ENCODE results near the gene SORCS3.

Gene SORCS3

DNA sequence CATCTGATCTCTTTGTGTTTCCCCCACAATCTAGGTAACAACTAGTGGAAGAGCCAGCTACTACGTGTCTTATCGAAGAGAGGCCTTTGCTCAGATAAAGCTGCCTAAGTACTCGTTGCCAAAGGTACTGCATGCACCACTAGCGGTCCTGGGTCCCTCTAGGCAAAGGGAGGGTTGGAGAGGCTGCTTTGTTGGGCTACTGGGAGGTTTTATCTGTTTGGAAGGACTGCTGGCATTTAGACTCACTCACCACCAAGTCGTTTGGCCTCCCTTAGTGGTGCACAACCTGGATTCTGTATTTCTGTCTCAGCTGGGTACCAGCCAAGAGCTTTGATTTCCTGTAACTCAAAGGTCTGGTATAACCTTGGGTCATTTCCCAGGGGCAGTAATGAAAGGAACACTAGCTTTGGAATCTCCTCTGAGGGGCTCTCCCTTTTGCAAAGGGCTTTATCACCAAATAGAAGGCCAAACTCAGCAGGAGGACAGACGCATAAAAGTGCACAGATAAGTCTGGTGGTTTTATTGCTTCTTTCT lies 498.3 kb downstream of the SORCS3 start:
- no peak for DNase-seq

DNA sequence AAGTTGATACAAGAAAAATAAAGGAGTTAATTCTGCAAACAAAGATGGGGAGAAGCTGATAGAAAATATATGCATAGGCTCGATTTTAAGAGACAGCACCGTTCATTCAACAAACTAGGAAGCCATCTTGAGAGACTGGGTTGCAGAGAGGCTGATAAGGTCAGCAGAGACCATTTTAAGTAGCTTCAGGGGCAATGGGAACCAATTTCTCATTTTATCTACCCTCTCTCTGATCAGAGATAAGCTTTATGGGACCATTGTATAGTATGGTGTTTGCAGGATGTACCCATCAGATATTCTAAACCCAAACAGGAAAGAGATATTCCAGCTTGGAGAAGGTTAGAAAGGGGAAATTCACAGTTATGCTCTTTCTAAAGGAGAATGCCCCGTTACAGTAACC lies 499.5 kb downstream of the SORCS3 start:
- no peak for DNase-seq

DNA sequence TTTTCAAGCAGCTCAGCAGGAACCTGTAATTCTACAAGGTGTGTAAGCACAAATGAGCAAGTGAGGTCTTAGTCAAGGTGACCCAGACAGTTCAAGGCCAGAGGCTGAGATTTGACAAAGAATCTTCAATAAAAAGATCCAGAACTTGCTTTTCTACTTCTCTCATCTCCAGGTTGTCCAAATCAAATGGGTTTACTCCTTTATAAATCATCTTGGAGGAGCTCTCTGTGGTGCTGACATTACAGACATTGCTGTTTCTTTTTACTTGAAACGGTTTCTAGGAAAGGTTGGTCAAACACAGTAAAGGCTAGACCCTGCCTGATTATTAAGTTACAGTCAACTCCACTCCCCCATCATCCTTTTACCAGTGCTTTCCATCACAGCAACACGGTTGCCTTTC lies 504.6 kb downstream of the SORCS3 start:
- no peak for DNase-seq

DNA sequence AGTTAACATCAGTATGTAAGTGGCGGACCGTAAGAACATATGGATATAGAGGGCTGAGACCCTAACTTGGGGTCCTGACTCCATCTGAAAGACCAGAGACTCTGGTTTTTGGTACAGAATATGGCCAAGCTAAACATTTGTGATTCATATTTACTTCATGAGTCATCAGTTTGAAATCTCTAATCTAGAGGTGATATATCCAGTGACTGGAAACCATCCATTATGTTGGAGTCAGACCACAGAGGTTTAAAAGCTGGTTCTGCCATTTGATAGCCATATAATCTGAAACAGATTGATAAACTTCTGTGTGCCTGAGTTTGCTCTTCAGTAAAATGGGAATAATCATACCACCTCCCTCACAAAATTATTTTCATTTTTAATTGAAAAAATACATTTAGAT lies 505.3 kb downstream of the SORCS3 start:
- DNase-seq: no peak

DNA sequence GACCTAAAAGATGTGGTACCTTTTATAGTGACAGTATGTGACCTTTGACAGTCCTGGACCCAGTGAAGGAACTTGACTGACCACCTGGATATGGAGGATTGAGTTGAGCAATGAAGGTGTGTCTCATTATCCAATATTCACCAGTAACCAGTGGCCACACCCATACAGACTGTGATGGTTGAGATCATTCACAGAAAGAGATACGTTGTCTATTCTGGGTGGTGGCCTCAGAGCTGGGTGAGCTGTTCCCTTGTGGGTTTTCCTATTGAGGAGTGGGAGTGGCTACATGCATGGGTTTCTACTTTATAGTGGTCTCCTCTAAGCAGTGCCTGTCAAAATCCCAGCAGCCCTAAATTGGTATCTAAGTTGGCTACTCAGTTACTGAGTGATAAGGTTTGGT lies 507.4 kb downstream of the SORCS3 start:
- DNase-seq: no peak

DNA sequence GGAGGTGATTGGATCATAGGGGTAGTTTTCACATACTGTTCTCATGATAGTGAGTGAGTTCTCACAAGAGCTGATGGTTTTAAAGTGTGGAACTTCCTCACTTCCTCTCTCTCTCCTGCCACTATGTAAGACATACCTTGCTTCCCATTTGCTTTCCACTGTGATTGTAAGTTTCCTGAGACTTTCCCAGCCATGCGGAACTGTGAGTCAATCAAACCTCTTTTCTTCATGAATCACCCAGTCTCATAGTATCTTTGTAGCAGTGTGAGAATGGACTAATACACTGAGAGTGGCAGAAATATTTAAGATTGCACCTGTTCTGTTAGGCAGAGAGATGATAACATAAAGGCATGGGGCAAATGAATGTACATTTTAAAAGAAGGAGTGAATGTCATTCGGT lies 507.8 kb downstream of the SORCS3 start:
- no peak for DNase-seq

DNA sequence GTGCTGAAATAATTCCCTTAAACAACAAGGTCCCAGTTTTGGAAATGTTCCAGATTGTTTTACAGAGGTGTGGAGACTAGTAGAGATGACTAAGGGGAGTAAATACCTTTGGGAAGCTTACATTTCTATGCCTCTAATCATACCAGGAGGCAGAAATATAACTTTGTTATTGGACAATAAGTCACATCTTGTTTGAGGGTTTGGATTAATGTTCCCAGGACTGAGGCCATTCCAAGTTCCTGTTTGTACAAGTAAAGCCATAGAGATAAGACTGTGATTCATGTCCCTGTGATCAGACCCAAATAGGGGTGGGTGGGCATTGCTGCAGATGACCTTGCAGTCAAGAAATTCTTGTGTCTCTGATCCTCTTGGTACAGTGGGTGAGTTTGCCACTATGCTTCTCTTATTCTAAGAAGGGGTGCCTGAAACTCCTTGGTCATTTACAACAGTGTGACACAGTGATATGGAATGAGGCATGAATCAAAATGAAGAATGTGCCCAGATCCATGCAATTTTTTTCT lies 508.3 kb downstream of the SORCS3 start:
- DNase-seq: no peak

DNA sequence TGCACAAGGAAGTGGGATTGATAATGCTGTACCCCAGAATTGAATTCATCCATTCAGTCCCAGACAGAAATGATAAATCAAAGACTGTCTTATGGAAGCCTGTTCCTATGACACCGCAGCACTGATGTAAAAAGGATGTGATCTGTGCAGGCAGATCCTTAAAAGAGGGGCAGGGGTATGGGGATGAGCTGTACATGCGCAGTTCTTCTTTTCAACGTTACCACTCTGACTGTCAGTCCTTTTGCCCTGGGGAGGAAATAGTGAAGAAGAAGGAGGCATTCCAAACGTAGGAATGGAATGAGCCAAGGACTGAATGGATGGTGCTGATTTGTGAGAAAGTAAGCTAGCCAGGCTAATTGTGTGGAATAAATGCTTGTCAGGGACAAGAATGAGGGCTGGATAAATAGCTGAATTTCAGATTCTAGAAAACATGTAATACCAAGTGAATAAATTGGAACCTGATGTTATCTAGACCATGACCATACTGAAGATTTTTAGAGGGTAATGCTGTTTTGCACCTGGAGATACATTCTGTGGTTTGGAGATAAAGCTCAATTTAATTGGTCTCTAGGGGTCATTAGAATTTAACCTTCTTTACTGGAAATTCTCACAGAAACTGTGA lies 509.3 kb downstream of the SORCS3 start:
- no peak for DNase-seq

DNA sequence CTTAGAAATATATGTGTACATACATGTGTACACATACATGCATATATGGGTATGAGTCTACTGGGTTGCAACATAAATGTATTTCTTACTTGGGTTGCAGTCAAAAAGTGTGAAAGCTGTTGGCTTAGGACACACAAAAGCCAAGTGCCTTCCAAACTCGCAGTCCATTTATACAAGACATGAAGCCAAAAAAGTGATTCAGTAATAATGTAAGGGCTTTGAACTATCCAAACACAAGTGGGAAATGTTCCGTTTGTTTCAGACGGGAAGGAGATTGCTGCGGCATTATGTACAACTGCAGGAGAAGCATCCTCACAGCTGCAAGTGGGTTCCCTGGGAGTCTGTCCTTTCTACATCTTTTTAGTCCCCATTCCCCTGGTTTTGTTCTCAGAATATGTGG lies 513.6 kb downstream of the SORCS3 start:
- DNase-seq: no peak

DNA sequence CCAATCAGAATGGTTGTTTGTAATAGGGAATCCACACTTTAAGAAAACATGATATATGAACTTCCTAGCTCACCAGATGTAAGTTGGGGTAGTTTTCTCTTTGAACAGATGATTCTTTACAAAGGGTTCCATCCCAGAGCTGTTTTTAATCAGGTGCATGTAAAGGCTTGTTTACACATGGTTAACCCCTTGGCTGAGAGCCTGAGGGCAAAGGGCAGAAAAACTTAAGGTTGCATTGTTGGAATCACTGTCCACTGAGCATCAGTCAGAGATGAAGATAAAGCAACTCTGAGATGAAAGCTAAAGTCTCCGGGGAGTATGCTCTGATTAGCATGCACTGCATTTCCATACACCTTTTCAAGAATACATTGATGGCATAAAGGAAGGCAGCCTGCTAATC lies 518.2 kb downstream of the SORCS3 start:
- DNase-seq: no peak

DNA sequence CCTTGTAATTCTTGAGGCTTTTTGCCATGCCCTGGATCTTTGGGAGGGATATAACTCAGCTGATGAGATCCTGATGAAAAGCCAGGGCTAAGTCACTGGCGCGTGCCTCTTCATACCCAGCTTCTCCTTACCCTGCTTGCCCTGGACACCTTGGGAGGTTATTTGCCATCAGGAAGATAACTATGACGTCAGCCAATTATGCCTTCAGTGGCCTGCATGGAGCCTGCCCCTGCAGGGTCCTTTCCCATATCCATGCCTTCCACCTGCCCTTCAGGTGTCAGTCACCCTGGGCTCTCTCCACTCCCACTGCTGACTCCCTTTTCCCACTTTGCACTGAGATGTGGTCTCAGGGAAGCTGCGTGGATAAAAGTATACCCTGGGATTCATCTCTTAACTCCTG lies 520.1 kb downstream of the SORCS3 start:
- DNase-seq: no peak

DNA sequence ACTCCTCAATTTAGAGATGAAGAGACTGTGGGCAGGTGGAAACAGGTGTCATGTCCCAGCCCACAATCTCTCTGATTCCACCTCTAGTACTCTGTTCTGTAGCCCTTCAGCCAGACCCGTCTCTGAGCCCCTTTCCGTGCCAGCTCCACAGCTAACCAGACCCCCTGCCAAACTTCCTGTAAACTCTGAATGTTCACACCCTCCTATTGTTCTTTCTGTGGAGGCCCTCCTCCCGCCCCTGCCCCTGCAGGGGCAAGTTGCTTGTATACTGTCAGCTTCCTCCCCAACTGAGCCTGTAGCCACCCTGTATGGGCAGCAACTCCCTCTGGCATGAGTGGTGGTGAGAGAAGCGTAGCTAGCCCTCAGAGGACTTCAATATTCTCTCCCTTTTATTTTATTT lies 520.7 kb downstream of the SORCS3 start:
- no peak for DNase-seq

DNA sequence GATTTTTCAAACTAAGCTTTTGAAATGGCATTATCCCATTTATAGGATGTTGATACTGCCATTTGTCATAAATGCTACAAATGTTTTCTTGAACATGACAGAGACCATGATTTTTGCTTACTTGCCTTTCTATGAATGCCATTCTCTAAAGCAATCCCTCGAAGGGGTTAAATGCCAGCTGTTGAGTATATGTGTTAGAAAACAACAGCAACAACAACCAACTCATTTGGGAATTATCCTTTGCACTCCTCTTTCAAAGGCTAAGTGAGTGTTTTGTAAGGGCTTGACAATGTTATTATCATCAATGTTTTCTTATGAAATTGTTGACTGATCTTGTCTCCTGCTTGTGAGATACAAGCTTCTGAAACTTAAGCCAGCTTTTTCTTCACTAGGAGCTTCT lies 529.4 kb downstream of the SORCS3 start:
- no peak for DNase-seq

DNA sequence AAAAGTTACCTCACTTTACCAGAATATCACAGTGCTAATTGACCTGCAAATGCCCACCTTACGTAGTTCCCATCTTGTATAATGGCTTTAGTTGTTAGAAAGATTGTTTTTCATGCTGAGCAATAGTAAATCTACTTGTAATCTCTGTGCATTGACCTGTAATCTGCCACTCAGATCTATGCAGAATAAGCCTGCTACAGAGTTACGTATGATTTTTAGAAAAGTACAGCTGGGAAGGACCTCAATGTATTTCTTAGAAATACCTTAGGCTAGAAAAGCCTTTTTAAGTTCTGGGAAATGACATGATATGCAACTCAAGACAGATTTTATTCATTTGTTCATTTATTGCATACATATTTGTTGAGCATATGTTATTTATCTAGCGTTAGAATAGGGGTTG lies 530.9 kb downstream of the SORCS3 start:
- no peak for DNase-seq

DNA sequence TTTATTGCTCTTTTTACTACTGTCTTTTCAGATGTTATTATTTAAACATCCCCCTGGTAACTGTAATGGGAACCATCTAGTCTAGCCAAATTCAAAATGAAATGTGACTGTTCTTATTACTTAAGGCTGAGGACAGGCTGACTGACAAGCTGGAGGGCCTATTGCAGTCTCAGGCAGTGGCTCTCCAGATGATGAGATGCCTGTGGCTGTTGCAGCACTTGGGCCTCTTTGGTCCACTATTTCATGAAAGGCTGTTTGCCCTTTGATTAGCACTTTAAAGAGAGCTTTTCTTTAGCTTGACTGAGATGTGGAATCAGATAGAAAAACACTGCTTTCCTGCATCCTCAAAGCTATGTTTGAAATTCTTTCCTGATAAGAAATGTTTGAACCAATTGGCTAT lies 540.5 kb downstream of the SORCS3 start:
- no peak for DNase-seq

DNA sequence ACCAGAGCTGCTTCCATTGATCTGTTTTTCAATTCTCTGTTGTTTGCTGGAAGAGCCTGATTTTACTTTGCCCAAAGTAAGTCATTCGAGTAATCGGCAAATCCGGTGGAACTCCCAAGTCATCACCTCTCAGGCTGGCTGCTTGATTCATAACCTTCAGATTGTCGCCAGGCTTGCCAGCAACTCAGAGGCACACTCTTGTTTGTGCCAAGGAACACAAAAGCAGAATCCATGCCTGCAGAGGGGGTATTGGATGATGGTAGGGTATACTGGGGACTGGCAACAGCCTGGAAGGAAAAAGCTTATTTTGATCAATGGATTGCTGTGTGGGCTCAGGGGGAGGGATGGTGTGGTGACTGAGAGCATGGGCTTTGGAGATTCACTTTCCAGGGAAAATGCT lies 542.4 kb downstream of the SORCS3 start:
- DNase-seq: no peak

DNA sequence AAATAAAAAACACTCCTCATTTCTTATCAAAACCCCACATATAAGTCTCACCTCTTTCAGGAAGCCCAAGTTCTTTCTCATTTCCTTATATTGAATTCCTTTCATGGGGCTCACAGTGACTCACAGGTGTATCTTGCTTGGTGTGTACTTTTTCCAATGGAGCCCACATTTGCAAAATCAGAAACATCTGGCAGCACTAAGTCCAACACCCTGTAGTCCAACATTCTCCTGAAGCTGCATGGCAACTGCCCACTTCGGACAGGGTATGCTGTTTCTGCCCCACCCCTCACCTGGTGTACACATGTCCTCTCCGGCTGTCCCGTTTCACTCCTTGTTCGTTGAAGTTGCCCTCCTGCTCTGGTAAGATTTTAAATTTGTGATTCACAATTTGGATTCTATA lies 544.1 kb downstream of the SORCS3 start:
- DNase-seq: no peak

DNA sequence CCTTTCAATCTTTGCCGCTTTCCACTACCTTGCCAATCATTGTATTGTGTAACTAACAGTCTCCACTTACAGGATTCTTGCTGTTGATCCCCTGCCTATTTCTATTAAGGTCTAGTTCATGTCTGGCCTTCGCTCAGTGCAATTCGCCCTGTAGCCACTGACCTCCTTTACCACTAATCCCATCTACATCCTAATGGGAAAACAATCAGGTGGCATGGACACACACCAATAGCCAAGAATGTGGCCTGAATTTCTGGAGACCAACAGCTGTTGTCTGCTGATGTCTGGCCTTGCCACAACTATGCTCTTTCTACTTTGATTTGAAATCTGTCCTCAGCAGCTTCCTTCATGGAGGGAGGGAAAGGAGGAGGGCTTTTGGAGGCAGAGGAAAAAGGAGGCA lies 546.2 kb downstream of the SORCS3 start:
- DNase-seq: no peak

DNA sequence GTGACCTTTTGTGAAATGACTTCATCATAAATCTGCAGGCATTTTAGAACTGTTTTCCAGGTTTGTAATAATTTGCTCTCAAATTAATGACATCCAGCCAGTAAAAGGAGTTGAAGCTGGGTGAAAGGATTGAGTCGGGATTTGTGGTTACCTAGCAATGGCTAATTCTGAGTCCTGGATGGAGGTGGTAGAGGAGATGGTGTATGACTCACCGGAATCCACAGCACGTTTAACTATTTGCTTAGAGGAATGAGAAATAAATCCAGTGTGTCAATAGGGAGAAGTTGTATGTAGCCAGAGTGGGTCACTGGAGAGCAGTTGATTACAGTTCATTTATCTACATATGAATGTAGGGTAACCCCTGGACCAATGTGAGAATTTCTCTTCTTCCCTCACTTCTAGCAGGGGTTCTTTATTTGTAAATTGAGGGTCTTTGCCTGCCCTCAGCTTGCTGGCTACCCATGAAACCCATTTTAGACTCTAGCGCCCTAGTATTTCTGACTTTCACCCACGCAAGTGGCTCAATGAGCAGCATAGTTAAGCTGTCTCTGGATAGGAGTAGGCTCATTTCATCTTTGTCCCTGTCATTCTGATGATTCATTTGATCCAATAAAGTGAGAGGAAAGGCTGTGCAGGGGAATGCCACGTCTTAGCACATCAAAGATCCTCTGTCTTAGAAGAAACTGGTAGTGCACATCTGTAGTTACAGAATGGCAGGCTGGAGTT lies 547.8 kb downstream of the SORCS3 start:
- DNase-seq: no peak

DNA sequence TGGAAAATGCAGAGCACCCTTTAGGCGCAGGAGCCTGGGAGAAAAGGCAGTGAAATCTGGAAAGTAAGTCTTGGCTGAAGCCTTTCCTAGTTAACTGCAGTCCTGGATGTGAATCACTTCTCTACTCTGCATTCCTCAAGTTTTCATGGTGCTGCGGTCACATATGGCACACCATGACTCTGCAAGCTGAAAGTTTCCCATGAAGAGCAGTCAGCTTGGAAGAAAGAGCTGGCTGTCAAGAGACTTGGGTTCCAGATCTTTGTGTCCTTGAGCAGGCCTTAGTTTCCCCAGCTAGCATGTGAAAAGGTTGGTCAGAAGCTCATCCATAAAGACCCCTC lies 548.3 kb downstream of the SORCS3 start:
- DNase-seq: no peak

DNA sequence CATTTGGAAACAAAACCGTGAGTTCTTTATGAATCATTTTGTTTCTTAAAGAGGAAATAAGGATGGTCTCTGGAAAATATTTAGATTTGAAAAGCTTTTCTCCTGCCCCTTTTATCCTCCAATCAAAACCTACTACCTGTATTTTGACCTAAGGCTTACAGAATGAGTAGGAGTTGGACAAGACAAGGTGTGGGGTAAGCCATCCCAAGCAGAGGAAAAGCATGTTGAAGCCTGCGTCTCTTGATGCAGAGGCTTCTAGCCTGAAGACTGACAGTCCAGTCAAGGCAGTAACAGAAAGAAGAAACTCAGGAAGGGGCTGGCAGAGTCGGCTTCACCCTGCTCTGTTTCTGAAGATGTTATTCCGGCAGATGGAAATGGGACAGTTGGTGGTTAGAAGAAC lies 551.1 kb downstream of the SORCS3 start:
- no peak for DNase-seq

DNA sequence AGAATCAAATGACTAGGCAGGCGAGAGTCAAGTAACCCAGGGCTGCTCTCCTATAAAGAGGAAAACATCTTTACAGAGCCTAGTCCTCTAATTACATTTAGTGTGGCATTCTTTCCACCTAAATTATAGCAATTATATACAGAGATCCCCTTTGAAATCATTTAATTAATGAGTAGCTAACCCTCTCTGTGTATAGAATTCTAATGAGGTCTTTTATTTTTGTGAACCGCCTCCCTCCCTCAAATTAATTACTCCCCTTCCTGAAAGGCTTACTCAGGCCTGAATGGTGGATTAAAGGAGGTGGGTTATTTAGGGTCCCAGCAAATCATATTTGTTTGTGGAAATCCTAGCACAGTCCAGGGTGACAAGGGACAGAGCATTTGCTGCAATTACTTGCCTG lies 551.8 kb downstream of the SORCS3 start:
- no peak for DNase-seq

DNA sequence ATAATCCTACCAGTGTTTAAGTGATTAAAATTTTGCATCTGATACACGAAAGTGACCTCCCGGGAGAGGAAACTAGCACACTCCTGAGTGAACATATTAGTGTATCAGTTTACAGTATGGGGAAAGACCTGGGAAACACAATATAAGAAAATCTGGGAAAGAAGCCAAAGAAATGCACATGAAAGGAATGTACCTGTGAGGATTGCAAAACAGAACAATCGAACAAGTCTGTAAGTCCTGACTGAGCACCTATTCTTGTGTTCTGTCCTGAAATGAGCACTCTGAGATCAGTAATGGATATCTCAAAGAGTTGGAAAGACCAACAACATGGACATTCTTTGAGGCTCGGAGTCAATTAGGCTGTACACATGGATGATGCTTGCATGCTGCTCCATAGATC lies 554.7 kb downstream of the SORCS3 start:
- no peak for DNase-seq

DNA sequence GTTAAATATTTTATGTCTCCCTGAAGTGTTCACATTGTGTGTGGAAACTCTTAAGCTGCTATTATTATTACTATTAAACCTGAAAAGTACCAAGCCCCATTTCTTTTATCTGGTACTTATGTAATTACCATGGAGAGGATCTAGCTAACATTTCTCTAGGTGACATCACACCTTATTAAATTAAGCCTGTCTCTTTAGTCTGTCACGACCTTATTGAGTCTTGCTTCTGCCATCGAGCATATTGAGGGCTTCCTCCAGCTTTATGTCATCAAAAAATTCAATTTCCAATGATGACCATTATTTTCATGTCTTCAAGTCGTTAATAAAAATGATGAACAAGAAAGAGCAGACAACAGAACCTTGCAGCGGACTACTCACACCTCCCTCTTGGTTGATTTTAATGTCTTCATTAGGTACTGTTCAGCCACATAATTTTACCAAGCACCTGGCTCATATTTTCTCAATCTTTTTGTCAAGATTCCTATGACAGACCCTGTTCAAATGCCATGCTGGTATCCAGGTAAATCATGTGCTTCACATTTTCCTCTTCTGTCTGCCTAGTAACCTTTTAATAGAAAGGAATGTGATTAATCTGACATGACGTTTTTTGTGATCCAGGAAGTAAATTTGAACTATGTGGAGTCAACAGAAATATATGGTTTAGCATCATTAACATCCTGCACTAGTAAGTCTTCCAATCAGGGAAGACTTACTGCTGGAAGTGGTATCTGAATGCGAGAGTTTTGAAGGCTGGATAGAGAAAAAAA lies 556.7 kb downstream of the SORCS3 start:
- no peak for DNase-seq

Measured in COR-L47 (cell line).